HCT116 (cell line): ENCODE results near the gene GPR26. TPM values are rescaled to one million over a fixed set of nuclear protein-coding genes. Genes with fewer than 3 reads are reported as not detected.

Experiments
- ATAC-seq: fragments of 200-7000 bp; cut with Tn5 transposase; 2 replicates; pipeline ENCODE4 v1.9.1; 2020; ENCODE audit warnings: mild to moderate bottlenecking, moderate library complexity
- BruUV-seq: library from RNA; stranded (reverse); fragments of 400-500 nt; replicated peaks from 2 replicates; lab custom pipeline; 2021; lab: Mats Ljungman, UMichigan
- CTCF ChIA-PET: fragments of 300-600 bp; sonication (Branson Sonifier 250); formaldehyde crosslinking; loops from one replicate; lab custom pipeline; 2021; ENCODE audit warnings: antibody characterized with exemption; lab: Charles Lee
- POLR2A ChIA-PET: fragments of 300-600, 350-600 bp; sonication (Branson Sonifier 250); formaldehyde crosslinking; loops from one replicate; lab custom pipeline; 2021; ENCODE audit warnings: antibody characterized with exemption; lab: Charles Lee
- RAD21 ChIA-PET, 2 experiments: fragments of 300-600 bp; sonication (Branson Sonifier 250); formaldehyde crosslinking; loops; one replicate each; lab custom pipeline; 2023; ENCODE audit warnings: low total read pairs in 2 of 2; ENCODE audit not compliant: uncharacterized antibody in 2 of 2, unreplicated experiment in 2 of 2, low non-redundant PET in 1 of 2; lab: Charles Lee
- DNase-seq: peaks from one replicate; pipeline ENCODE4 v3.0.0-alpha.2; 2010; ENCODE audit warnings: low read depth, low spot score
- H2AFZ ChIP-seq: fragments of 200-600 bp; shearing (Covaris generic), sonication (generic); 2 replicates; pipeline ENCODE4 v1.6.1; 2017; ENCODE audit warnings: low read depth, mixed run types, mixed read lengths, antibody characterized with exemption, low read length; ENCODE audit not compliant: poor library complexity, severe bottlenecking
- H3K27ac ChIP-seq: 2 replicates; pipeline ENCODE4 v1.5.1; 2012; ENCODE audit warnings: low read depth, low read length
- H3K27me3 ChIP-seq: fragments of 200-600 bp; sonication (generic); 2 replicates; pipeline ENCODE4 v1.6.1; 2016; ENCODE audit warnings: mixed run types, low read length, mixed read lengths; ENCODE audit not compliant: insufficient read depth
- H3K36me3 ChIP-seq, 2 experiments: fragments of 200-500 bp in 1 of 2; fragments of 200-600 bp in 1 of 2; sonication (Bioruptor generic) in 1 of 2; sonication (generic) in 1 of 2; 2 replicates each; pipeline versions ENCODE4 v1.5.1 to v1.6.1; 2014 to 2016; ENCODE audit warnings: low read length in 2 of 2, inconsistent platforms in 1 of 2, mixed read lengths in 1 of 2, mixed run types in 1 of 2; ENCODE audit not compliant: insufficient read depth in 2 of 2, control insufficient read depth in 1 of 2
- H3K4me1 ChIP-seq, 2 experiments: fragments of 200-600 bp in 1 of 2; sonication (generic) in 1 of 2; 2 replicates each; pipeline versions ENCODE4 v1.5.1 to v1.6.1; 2012 to 2017; ENCODE audit warnings: low read length in 2 of 2, inconsistent platforms in 1 of 2, mild to moderate bottlenecking in 1 of 2, mixed read lengths in 1 of 2, mixed run types in 1 of 2, moderate library complexity in 1 of 2; ENCODE audit not compliant: insufficient read depth in 2 of 2, control insufficient read depth in 1 of 2
- H3K4me2 ChIP-seq: fragments of 200-600 bp; sonication (generic); 2 replicates; pipeline ENCODE4 v1.6.1; 2017; ENCODE audit warnings: mixed run types, low read length, mixed read lengths
- H3K4me3 ChIP-seq, 2 experiments: fragments of 200-600 bp in 1 of 2; sonication (generic) in 1 of 2; replicated peaks in 1 of 2; 2 replicates each; pipeline ENCODE4 v1.5.1; 2011 to 2016; ENCODE audit warnings: low read length in 2 of 2, control low read depth in 1 of 2, low read depth in 1 of 2, mild to moderate bottlenecking in 1 of 2, mixed read lengths in 1 of 2, mixed run types in 1 of 2
- H3K79me2 ChIP-seq: fragments of 200-600 bp; sonication (generic); 2 replicates; pipeline ENCODE4 v1.6.1; 2017; ENCODE audit warnings: mild to moderate bottlenecking, mixed run types, low read length, moderate library complexity, mixed read lengths; ENCODE audit not compliant: insufficient read depth
- H3K9ac ChIP-seq: fragments of 200-600 bp; sonication (generic); 2 replicates; pipeline ENCODE4 v1.6.1; 2016; ENCODE audit warnings: low read length, mixed read lengths
- H3K9me2 ChIP-seq: fragments of 200-600 bp; sonication (generic), shearing (Covaris generic); 2 replicates; pipeline ENCODE4 v1.6.1; 2017; ENCODE audit warnings: mixed run types, mild to moderate bottlenecking, moderate library complexity; ENCODE audit not compliant: insufficient read depth
- H3K9me3 ChIP-seq, 2 experiments: fragments of 200-500 bp in 1 of 2; fragments of 200-600 bp in 1 of 2; sonication (Bioruptor generic) in 1 of 2; sonication (generic) in 1 of 2; 2 replicates each; pipeline ENCODE4 v1.6.1; 2014 to 2017; ENCODE audit warnings: low read length in 2 of 2, mixed read lengths in 2 of 2, inconsistent platforms in 1 of 2, low read depth in 1 of 2, mild to moderate bottlenecking in 1 of 2, mixed run types in 1 of 2, moderate library complexity in 1 of 2; ENCODE audit not compliant: control insufficient read depth in 1 of 2, insufficient read depth in 1 of 2
- H4K20me1 ChIP-seq: fragments of 200-600 bp; sonication (generic), shearing (Covaris generic); 2 replicates; pipeline ENCODE4 v1.6.1; 2017; ENCODE audit warnings: mixed run types, mild to moderate bottlenecking, moderate library complexity; ENCODE audit not compliant: insufficient read depth
- CBX3 ChIP-seq: IDR thresholded peaks from 2 replicates; pipeline ENCODE4 v1.6.1; 2012; ENCODE audit warnings: low read depth
- EGR1 ChIP-seq: IDR thresholded peaks from 2 replicates; pipeline ENCODE4 v1.6.1; 2012; ENCODE audit warnings: low read depth
- EZH2phosphoT487 ChIP-seq: fragments of 200-600 bp; IDR thresholded peaks from 2 replicates; pipeline ENCODE4 v1.6.1; 2018; ENCODE audit warnings: antibody characterized with exemption, borderline replicate concordance
- FOSL1 ChIP-seq: IDR thresholded peaks from 2 replicates; pipeline ENCODE4 v1.6.1; 2012; ENCODE audit warnings: low read depth
- POLR2AphosphoS5 ChIP-seq: IDR thresholded peaks from 2 replicates; pipeline ENCODE4 v1.6.1; 2011; ENCODE audit warnings: mild to moderate bottlenecking, low read depth, low read length, moderate library complexity
- RAD21 ChIP-seq: IDR thresholded peaks from 2 replicates; pipeline ENCODE4 v1.6.1; 2012; ENCODE audit warnings: low read depth, mild to moderate bottlenecking
- SP1 ChIP-seq: IDR thresholded peaks from 2 replicates; pipeline ENCODE4 v1.6.1; 2012; ENCODE audit warnings: low read depth
- SRF ChIP-seq: IDR thresholded peaks from 2 replicates; pipeline ENCODE4 v1.6.1; 2012; ENCODE audit warnings: low read depth
- TCF7L2 ChIP-seq: IDR thresholded peaks from 2 replicates; pipeline ENCODE4 v1.7.0; 2011; ENCODE audit warnings: borderline replicate concordance, inconsistent platforms; ENCODE audit not compliant: insufficient read depth, insufficient read length; ENCODE audit errors: extremely low read depth
- YY1 ChIP-seq: IDR thresholded peaks from 2 replicates; pipeline ENCODE4 v1.6.1; 2011; ENCODE audit warnings: low read length, low read depth, moderate library complexity, mild to moderate bottlenecking; ENCODE audit not compliant: insufficient replicate concordance; ENCODE audit errors: extremely low read depth
- ZFX ChIP-seq: fragments of 450-650 bp; IDR thresholded peaks from 2 replicates; pipeline ENCODE4 v1.6.1; 2017
- ZNF274 ChIP-seq: fragments of 200-500 bp; sonication (Bioruptor generic); IDR thresholded peaks from 2 replicates; pipeline ENCODE4 v1.6.1; 2014; ENCODE audit warnings: mild to moderate bottlenecking, low read depth, low read length, inconsistent platforms
- intact Hi-C: fragments of 100-400 bp; cut with micrococcal nuclease; formaldehyde crosslinking; loops from 2 replicates; pipeline ENCODE4 v1.10.0; 2022
- total RNA-seq: library from RNA; stranded (reverse); gene quantifications from one replicate; pipeline ENCODE4 v1.2.1, GENCODE V29; 2021; ENCODE audit not compliant: unreplicated experiment
- TF ChIP-seq, protein P1 (sequence below): IDR thresholded peaks from 2 replicates; pipeline ENCODE4 v1.6.1; 2012; ENCODE audit warnings: low read depth
- TF ChIP-seq, protein P2 (sequence below), 3 experiments: fragments of 200-600 bp in 1 of 3; sonication (generic) in 1 of 3; IDR thresholded peaks in 2 of 3; conservative IDR thresholded peaks in 1 of 3; 2 replicates each; pipeline ENCODE4 v1.5.1; 2012 to 2017; ENCODE audit warnings: low read depth in 2 of 3, low read length in 2 of 3, antibody characterized with exemption in 1 of 3, borderline replicate concordance in 1 of 3, control low read depth in 1 of 3, mild to moderate bottlenecking in 1 of 3, mixed read lengths in 1 of 3, mixed run types in 1 of 3, moderate library complexity in 1 of 3; ENCODE audit not compliant: insufficient read depth in 1 of 3
- TF ChIP-seq, protein P3 (sequence below): IDR thresholded peaks from 2 replicates; pipeline ENCODE4 v1.6.1; 2012

The GPR26 gene
- total RNA-seq, 1 experiment from 2014 or later: not detected

DNA sequence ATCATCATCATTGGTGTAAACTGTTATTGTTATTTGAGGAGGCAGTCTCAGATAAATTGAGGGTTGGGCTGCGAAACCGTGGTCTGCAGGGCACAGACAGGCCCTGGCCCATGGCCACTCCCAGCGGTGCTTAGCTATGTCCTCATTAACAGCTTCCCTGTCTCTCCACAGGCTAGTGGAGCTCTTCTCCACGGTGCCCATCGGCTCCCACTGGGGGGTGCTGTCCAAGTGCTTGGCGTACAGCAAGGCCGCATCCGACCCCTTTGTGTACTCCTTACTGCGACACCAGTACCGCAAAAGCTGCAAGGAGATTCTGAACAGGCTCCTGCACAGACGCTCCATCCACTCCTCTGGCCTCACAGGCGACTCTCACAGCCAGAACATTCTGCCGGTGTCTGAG lies 21.6 kb downstream of the GPR26 start:
- POLR2A ChIA-PET: no interaction called here
- Histone ChIP-seq H3K27me3 (peaks cover 78% of the 10 kb centered on the region), H4K20me1 (no peaks in the 10 kb centered on the region), H3K9ac (no peak overlapping the region), H3K9me3 (no peaks in the 10 kb centered on the region), H3K4me2 (no peak overlapping the region), H3K9me2 (no peaks in the 10 kb centered on the region), H3K79me2 (no peaks in the 10 kb centered on the region), H3K36me3 (no peaks in the 10 kb centered on the region), H3K4me3 (no peak overlapping the region), H3K4me1 (no peaks in the 10 kb centered on the region), H3K27ac (no peak overlapping the region)
- CTCF ChIA-PET: interaction anchor here (0.6 to 1.0 kb wide), 4 partner anchors 32 to 701 kb away, joined by 3 to 4 read pairs (median 4); no protein-coding TSS in a partner anchor
- RAD21 ChIA-PET: no interaction called here
- DNase-seq: no peak
- ATAC-seq: peak; percentile 86
- BruUV-seq: no TSS peak
- TF ChIP-seq SRF (no peak), RAD21 (peak; percentile 40; the same call in 1 of the 2 replicates), TCF7L2 (no peak), FOSL1 (no peak), SP1 (no peak), POLR2AphosphoS5 (no peak), EZH2phosphoT487 (no peak), CBX3 (no peak), YY1 (no peak), EGR1 (no peak), ZNF274 (no peak), ZFX (no peak)
- TF ChIP-seq, protein P1, sequence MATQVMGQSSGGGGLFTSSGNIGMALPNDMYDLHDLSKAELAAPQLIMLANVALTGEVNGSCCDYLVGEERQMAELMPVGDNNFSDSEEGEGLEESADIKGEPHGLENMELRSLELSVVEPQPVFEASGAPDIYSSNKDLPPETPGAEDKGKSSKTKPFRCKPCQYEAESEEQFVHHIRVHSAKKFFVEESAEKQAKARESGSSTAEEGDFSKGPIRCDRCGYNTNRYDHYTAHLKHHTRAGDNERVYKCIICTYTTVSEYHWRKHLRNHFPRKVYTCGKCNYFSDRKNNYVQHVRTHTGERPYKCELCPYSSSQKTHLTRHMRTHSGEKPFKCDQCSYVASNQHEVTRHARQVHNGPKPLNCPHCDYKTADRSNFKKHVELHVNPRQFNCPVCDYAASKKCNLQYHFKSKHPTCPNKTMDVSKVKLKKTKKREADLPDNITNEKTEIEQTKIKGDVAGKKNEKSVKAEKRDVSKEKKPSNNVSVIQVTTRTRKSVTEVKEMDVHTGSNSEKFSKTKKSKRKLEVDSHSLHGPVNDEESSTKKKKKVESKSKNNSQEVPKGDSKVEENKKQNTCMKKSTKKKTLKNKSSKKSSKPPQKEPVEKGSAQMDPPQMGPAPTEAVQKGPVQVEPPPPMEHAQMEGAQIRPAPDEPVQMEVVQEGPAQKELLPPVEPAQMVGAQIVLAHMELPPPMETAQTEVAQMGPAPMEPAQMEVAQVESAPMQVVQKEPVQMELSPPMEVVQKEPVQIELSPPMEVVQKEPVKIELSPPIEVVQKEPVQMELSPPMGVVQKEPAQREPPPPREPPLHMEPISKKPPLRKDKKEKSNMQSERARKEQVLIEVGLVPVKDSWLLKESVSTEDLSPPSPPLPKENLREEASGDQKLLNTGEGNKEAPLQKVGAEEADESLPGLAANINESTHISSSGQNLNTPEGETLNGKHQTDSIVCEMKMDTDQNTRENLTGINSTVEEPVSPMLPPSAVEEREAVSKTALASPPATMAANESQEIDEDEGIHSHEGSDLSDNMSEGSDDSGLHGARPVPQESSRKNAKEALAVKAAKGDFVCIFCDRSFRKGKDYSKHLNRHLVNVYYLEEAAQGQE: no peak
- TF ChIP-seq, protein P2, sequence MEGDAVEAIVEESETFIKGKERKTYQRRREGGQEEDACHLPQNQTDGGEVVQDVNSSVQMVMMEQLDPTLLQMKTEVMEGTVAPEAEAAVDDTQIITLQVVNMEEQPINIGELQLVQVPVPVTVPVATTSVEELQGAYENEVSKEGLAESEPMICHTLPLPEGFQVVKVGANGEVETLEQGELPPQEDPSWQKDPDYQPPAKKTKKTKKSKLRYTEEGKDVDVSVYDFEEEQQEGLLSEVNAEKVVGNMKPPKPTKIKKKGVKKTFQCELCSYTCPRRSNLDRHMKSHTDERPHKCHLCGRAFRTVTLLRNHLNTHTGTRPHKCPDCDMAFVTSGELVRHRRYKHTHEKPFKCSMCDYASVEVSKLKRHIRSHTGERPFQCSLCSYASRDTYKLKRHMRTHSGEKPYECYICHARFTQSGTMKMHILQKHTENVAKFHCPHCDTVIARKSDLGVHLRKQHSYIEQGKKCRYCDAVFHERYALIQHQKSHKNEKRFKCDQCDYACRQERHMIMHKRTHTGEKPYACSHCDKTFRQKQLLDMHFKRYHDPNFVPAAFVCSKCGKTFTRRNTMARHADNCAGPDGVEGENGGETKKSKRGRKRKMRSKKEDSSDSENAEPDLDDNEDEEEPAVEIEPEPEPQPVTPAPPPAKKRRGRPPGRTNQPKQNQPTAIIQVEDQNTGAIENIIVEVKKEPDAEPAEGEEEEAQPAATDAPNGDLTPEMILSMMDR (IDR thresholded peaks at IDR 0.05 in 2 of 3, conservative IDR thresholded peaks at IDR 0.05 in 1 of 3; ENCODE audit: borderline replicate concordance in 1 of 3, insufficient read depth in 1 of 3, low read depth in 2 of 3, low read length in 2 of 3): peak in 2 of 3 experiments; percentile 42 to 47; a peak in 4 of 6 replicates
- TF ChIP-seq, protein P3, sequence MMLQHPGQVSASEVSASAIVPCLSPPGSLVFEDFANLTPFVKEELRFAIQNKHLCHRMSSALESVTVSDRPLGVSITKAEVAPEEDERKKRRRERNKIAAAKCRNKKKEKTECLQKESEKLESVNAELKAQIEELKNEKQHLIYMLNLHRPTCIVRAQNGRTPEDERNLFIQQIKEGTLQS: no peak
- TF ChIP-seq, all 23 proteins: peak for 2
- H2AFZ ChIP-seq: no peak overlapping the region
- intact Hi-C loops: no loop called here
